Stomach smooth muscle (tissue), 2 donors: ENCODE data around the gene SGF29.
"Not testable (repeated sequence)": the region's sequence is repeated elsewhere in the genome, so short reads cannot be mapped to it uniquely, and the experiment has no call there.

ENCODE experiments used
- H3K27ac ChIP-seq: one replicate; pipeline ENCODE4 v1.7.0; 2013; ENCODE audit warnings: mild to moderate bottlenecking, low read length, inconsistent platforms
- H3K27me3 ChIP-seq, 2 donors: one replicate each; pipeline ENCODE4 v1.7.0; 2013; ENCODE audit warnings: low read length in 2 of 2; ENCODE audit not compliant: insufficient read depth in 2 of 2, control insufficient read depth in 1 of 2
- H3K36me3 ChIP-seq, 2 donors: one replicate each; pipeline ENCODE4 v1.7.0; 2013; ENCODE audit warnings: low read length in 2 of 2; ENCODE audit not compliant: control insufficient read depth in 2 of 2, insufficient read depth in 2 of 2
- H3K4me1 ChIP-seq: one replicate; pipeline ENCODE4 v1.7.0; 2013; ENCODE audit warnings: low read length; ENCODE audit not compliant: control insufficient read depth, insufficient read depth
- H3K4me3 ChIP-seq, 2 donors: one replicate each; pipeline ENCODE4 v1.7.0; 2013; ENCODE audit warnings: low read length in 2 of 2
- H3K9ac ChIP-seq, 2 donors: one replicate each; pipeline ENCODE4 v1.7.0; 2013; ENCODE audit warnings: low read length in 2 of 2, mild to moderate bottlenecking in 1 of 2
- H3K9me3 ChIP-seq, 2 donors: one replicate each; pipeline ENCODE4 v1.7.0; 2013; ENCODE audit warnings: low read length in 2 of 2; ENCODE audit not compliant: control insufficient read depth in 2 of 2
- donor health status: healthy.
- donor health status: Pancreatic carcinoma.

The SGF29 gene

GRCh38 chr16:28636093-28636823 is 82.5 kb downstream of the SGF29 start:
- H3K27me3 ChIP-seq, H3K4me1 ChIP-seq, H3K4me3 ChIP-seq, H3K9me3 ChIP-seq, H3K36me3 ChIP-seq, H3K9ac ChIP-seq, H3K27ac ChIP-seq: not testable (repeated sequence)

- H3K36me3 ChIP-seq, H3K27me3 ChIP-seq, H3K9ac ChIP-seq, H3K9me3 ChIP-seq, H3K27ac ChIP-seq, H3K4me3 ChIP-seq, H3K4me1 ChIP-seq: not testable (repeated sequence)
Observed at GRCh38 chr16:28637765-28638164, 84.0 kb downstream of the SGF29 start, which contains the start of gene NPIPB8. Gene NPIPB8 (plus strand): TSS chr16:28638065. CDS start chr16:28638361, 296 bp downstream.

- H3K9me3 ChIP-seq, H3K4me3 ChIP-seq, H3K4me1 ChIP-seq, H3K27me3 ChIP-seq, H3K36me3 ChIP-seq, H3K27ac ChIP-seq, H3K9ac ChIP-seq: not testable (repeated sequence)
Observed at GRCh38 chr16:28638359-28638758, 84.6 kb downstream of the SGF29 start.

- H3K9ac ChIP-seq, H3K36me3 ChIP-seq, H3K27me3 ChIP-seq, H3K27ac ChIP-seq, H3K4me1 ChIP-seq, H3K4me3 ChIP-seq, H3K9me3 ChIP-seq: not testable (repeated sequence)
Observed at GRCh38 chr16:28639959-28640358, 86.2 kb downstream of the SGF29 start.
